CD4-positive, CD25-positive, alpha-beta regulatory T cell (primary cell): ENCODE results near the gene PSMD5. TPM values are rescaled to one million over a fixed set of nuclear protein-coding genes. Genes with fewer than 3 reads are reported as not detected.

ENCODE experiments used
- ATAC-seq, 2 donors: fragments of 150-1000 bp; cut with Tn5 transposase; one replicate each; pipeline ENCODE4 v1.10.0; 2021; ENCODE audit warnings: low read depth in 2 of 2, moderate number of reproducible peaks in 2 of 2, moderate library complexity in 1 of 2
- DNase-seq, 3 donors: peaks; one replicate each; pipeline versions ENCODE4 v3.0.0 to v3.0.0-alpha.2; 2012 to 2022; ENCODE audit warnings: mixed read lengths in 1 of 3
- H3K27ac ChIP-seq: one replicate; pipeline ENCODE4 v1.7.0; 2013; ENCODE audit warnings: mild to moderate bottlenecking, low read length; ENCODE audit not compliant: insufficient read depth, poor library complexity, severe bottlenecking
- H3K27me3 ChIP-seq: one replicate; pipeline ENCODE4 v1.7.0; 2013; ENCODE audit warnings: low read length; ENCODE audit not compliant: control insufficient read depth, insufficient read depth
- H3K36me3 ChIP-seq: one replicate; pipeline ENCODE4 v1.7.0; 2013; ENCODE audit warnings: mild to moderate bottlenecking, low read length, moderate library complexity; ENCODE audit not compliant: control insufficient read depth, insufficient read depth
- H3K4me1 ChIP-seq: 2 replicates; pipeline ENCODE4 v1.7.0; 2013; ENCODE audit warnings: mild to moderate bottlenecking, low read length; ENCODE audit not compliant: insufficient read depth, control insufficient read depth, poor library complexity, severe bottlenecking
- H3K4me3 ChIP-seq: one replicate; pipeline ENCODE4 v1.7.0; 2013; ENCODE audit warnings: low read depth, mild to moderate bottlenecking, low read length, moderate library complexity
- H3K9me3 ChIP-seq, 2 experiments: 1 replicate in 1 of 2; 2 replicates in 1 of 2; pipeline ENCODE4 v1.7.0; 2013; ENCODE audit warnings: low read length in 2 of 2, mild to moderate bottlenecking in 1 of 2, moderate library complexity in 1 of 2; ENCODE audit not compliant: control insufficient read depth in 2 of 2
- H3K27ac Mint-ChIP-seq, 3 donors: one replicate each; pipeline ENCODE4 v1.8.0; 2020 to 2022; ENCODE audit warnings: mild to moderate bottlenecking in 3 of 3, mixed read lengths in 3 of 3, moderate library complexity in 2 of 3
- H3K27me3 Mint-ChIP-seq: one replicate; pipeline ENCODE4 v1.8.0; 2022; ENCODE audit warnings: mild to moderate bottlenecking, mixed read lengths
- H3K36me3 Mint-ChIP-seq: one replicate; pipeline ENCODE4 v1.8.0; 2020; ENCODE audit warnings: mixed read lengths
- H3K4me1 Mint-ChIP-seq, 4 donors: one replicate each; pipeline ENCODE4 v1.8.0; 2020 to 2022; ENCODE audit warnings: mixed read lengths in 4 of 4, mild to moderate bottlenecking in 1 of 4
- H3K4me3 Mint-ChIP-seq, 4 donors: one replicate each; pipeline ENCODE4 v1.8.0; 2020 to 2022; ENCODE audit warnings: mild to moderate bottlenecking in 4 of 4, mixed read lengths in 4 of 4, moderate library complexity in 3 of 4
- H3K9me3 Mint-ChIP-seq, 7 donors: one replicate each; pipeline ENCODE4 v1.8.0; 2020 to 2022; ENCODE audit warnings: mixed read lengths in 7 of 7, mild to moderate bottlenecking in 3 of 7, moderate library complexity in 2 of 7
- polyA plus RNA-seq, 4 donors: library from polyadenylated mRNA; unstranded; fragments of 300-500 nt; fragmentation: Illumina TruSeq; gene quantifications; one replicate each; pipeline ENCODE4 v1.2.3, GENCODE V29; 2021
- total RNA-seq: library from RNA; stranded (reverse); gene quantifications from one replicate; pipeline ENCODE4 v1.2.3, GENCODE V29; 2022

The PSMD5 gene
- total and polyA plus RNA-seq, 5 donors from 2014 or later, result 27.0 to 44.0 (median 30.4) TPM

GRCh38 chr9:120873512-120873911 lies 30.8 kb upstream of the PSMD5 start:
- Histone ChIP-seq H3K27ac (peak overlapping the region; percentile 58), H3K36me3 (peaks cover 43% of the 10 kb centered on the region), H3K9me3 (no peaks in the 10 kb centered on the region), H3K4me1 (peaks cover 67% of the 10 kb centered on the region), H3K4me3 (peak overlapping the region; percentile 37), H3K27me3 (no peaks in the 10 kb centered on the region)
- DNase-seq, result peak in 1 of 3 donors; percentile 44
- Mint-ChIP-seq H3K27ac (peak overlapping the region; percentile 66 to 87 (median 87)), H3K4me3 (peak overlapping the region in 3 of 4 donors; percentile 7 to 89 (median 68)), H3K36me3 (peaks cover 14% of the 10 kb centered on the region), H3K27me3 (no peaks in the 10 kb centered on the region), H3K9me3 (no peaks in the 10 kb centered on the region), H3K4me1 (peaks cover 20 to 72% (median 45%) of the 10 kb centered on the region in 4 donors)
- ATAC-seq, result no peak

GRCh38 chr9:120872791-120873502 lies 30.2 kb upstream of the PSMD5 start:
- H3K27ac Mint-ChIP-seq, result peak overlapping the region; percentile 66 to 87 (median 87)
- peak overlapping the region; percentile 58 for H3K27ac ChIP-seq
- H3K27me3 ChIP-seq, result no peaks in the 10 kb centered on the region
- peaks cover 43% of the 10 kb centered on the region for H3K36me3 ChIP-seq
- H3K4me1 ChIP-seq, result peaks cover 66% of the 10 kb centered on the region
- H3K4me3 Mint-ChIP-seq, result peak overlapping the region in 3 of 4 donors; percentile 7 to 89 (median 68)
- ATAC-seq (no peak), DNase-seq (peak in 1 of 3 donors; percentile 69)
- no peaks in the 10 kb centered on the region for H3K27me3 Mint-ChIP-seq
- H3K4me3 ChIP-seq, result peak overlapping the region; percentile 37
- H3K36me3 Mint-ChIP-seq, result peaks cover 17% of the 10 kb centered on the region
- peaks cover 0 to 1% (median 0%) of the 10 kb centered on the region in 7 donors for H3K9me3 Mint-ChIP-seq
- no peaks in the 10 kb centered on the region for H3K9me3 ChIP-seq
- peaks cover 18 to 72% (median 46%) of the 10 kb centered on the region in 4 donors for H3K4me1 Mint-ChIP-seq

GRCh38 chr9:120870206-120870605 lies 27.5 kb upstream of the PSMD5 start:
- peak overlapping the region; percentile 90 for H3K27ac ChIP-seq
- H3K4me3 Mint-ChIP-seq, result peak overlapping the region in 2 of 4 donors; percentile 28 to 79
- no peak for ATAC-seq
- H3K4me3 ChIP-seq, result no peak overlapping the region
- no peaks in the 10 kb centered on the region for H3K27me3 ChIP-seq
- no peaks in the 10 kb centered on the region for H3K27me3 Mint-ChIP-seq
- peaks cover 64% of the 10 kb centered on the region for H3K36me3 ChIP-seq
- peaks cover 26% of the 10 kb centered on the region for H3K36me3 Mint-ChIP-seq
- H3K9me3 Mint-ChIP-seq, result peaks cover 0 to 1% (median 0%) of the 10 kb centered on the region in 7 donors
- H3K9me3 ChIP-seq, result no peaks in the 10 kb centered on the region
- peaks cover 46% of the 10 kb centered on the region for H3K4me1 ChIP-seq
- peak overlapping the region; percentile 84 to 97 (median 92) for H3K27ac Mint-ChIP-seq
- DNase-seq, result no peak
- peaks cover 8 to 58% (median 36%) of the 10 kb centered on the region in 4 donors for H3K4me1 Mint-ChIP-seq

- peaks cover 26% of the 10 kb centered on the region for H3K36me3 Mint-ChIP-seq
- peaks cover 45% of the 10 kb centered on the region for H3K4me1 ChIP-seq
- ATAC-seq, result no peak
Measured at GRCh38 chr9:120869726-120870125, 27.0 kb upstream of the PSMD5 start.

GRCh38 chr9:120869360-120869687 lies 26.6 kb upstream of the PSMD5 start:
- Histone ChIP-seq H3K27me3 (no peaks in the 10 kb centered on the region), H3K4me3 (peak overlapping the region; percentile 53), H3K27ac (peak overlapping the region; percentile 90), H3K9me3 (no peaks in the 10 kb centered on the region), H3K4me1 (peaks cover 43% of the 10 kb centered on the region), H3K36me3 (peaks cover 63% of the 10 kb centered on the region)
- Mint-ChIP-seq H3K4me3 (peak overlapping the region; percentile 79 to 94 (median 90)), H3K4me1 (peaks cover 6 to 50% (median 30%) of the 10 kb centered on the region in 4 donors), H3K9me3 (peaks cover 0 to 1% (median 0%) of the 10 kb centered on the region in 7 donors), H3K27ac (peak overlapping the region; percentile 92 to 98 (median 97)), H3K27me3 (no peaks in the 10 kb centered on the region), H3K36me3 (peaks cover 23% of the 10 kb centered on the region)
- ATAC-seq (no peak), DNase-seq (no peak)

More at GRCh38 chr9:120869726-120870125, 27.0 kb upstream of the PSMD5 start:
- H3K27ac ChIP-seq, result peak overlapping the region; percentile 90
- Mint-ChIP-seq H3K27me3 (no peaks in the 10 kb centered on the region), H3K9me3 (peaks cover 0 to 1% (median 0%) of the 10 kb centered on the region in 7 donors), H3K27ac (peak overlapping the region; percentile 92 to 98 (median 97)), H3K4me1 (peaks cover 6 to 54% (median 33%) of the 10 kb centered on the region in 4 donors), H3K4me3 (peak overlapping the region in 3 of 4 donors; percentile 39 to 94 (median 93))
- peak overlapping the region; percentile 53 for H3K4me3 ChIP-seq
- peaks cover 65% of the 10 kb centered on the region for H3K36me3 ChIP-seq
- no peaks in the 10 kb centered on the region for H3K27me3 ChIP-seq
- DNase-seq, result no peak
- no peaks in the 10 kb centered on the region for H3K9me3 ChIP-seq

GRCh38 chr9:120868676-120869359 lies 26.1 kb upstream of the PSMD5 start:
- no peaks in the 10 kb centered on the region for H3K27me3 Mint-ChIP-seq
- H3K4me1 Mint-ChIP-seq, result peaks cover 6 to 45% (median 27%) of the 10 kb centered on the region in 4 donors
- peaks cover 0 to 1% (median 0%) of the 10 kb centered on the region in 7 donors for H3K9me3 Mint-ChIP-seq
- peaks cover 28% of the 10 kb centered on the region for H3K36me3 Mint-ChIP-seq
- DNase-seq (peak; percentile 94 to 97 (median 96)), ATAC-seq (peak; percentile 86)
- H3K4me3 ChIP-seq, result peak overlapping the region; percentile 66
- no peaks in the 10 kb centered on the region for H3K27me3 ChIP-seq
- peaks cover 60% of the 10 kb centered on the region for H3K36me3 ChIP-seq
- H3K4me3 Mint-ChIP-seq, result peak overlapping the region; percentile 86 to 94 (median 90)
- peak overlapping the region; percentile 90 for H3K27ac ChIP-seq
- peak overlapping the region; percentile 93 to 98 (median 97) for H3K27ac Mint-ChIP-seq
- no peaks in the 10 kb centered on the region for H3K9me3 ChIP-seq
- H3K4me1 ChIP-seq, result peaks cover 38% of the 10 kb centered on the region

- DNase-seq, result no peak
- no peaks in the 10 kb centered on the region for H3K9me3 ChIP-seq
- Mint-ChIP-seq H3K27ac (peak overlapping the region; percentile 93 to 97 (median 94)), H3K36me3 (peaks cover 30% of the 10 kb centered on the region), H3K27me3 (no peaks in the 10 kb centered on the region), H3K4me3 (peak overlapping the region; percentile 69 to 87 (median 80)), H3K4me1 (peaks cover 6 to 40% (median 22%) of the 10 kb centered on the region in 4 donors), H3K9me3 (peaks cover 0 to 1% (median 0%) of the 10 kb centered on the region in 7 donors)
- ATAC-seq, result peak; percentile 17 to 29
- peak overlapping the region; percentile 66 for H3K4me3 ChIP-seq
- H3K4me1 ChIP-seq, result peaks cover 33% of the 10 kb centered on the region
- no peaks in the 10 kb centered on the region for H3K27me3 ChIP-seq
- peak overlapping the region; percentile 90 for H3K27ac ChIP-seq
- peaks cover 60% of the 10 kb centered on the region for H3K36me3 ChIP-seq
Measured at GRCh38 chr9:120868339-120868675, 25.6 kb upstream of the PSMD5 start.
